Fibroblast of lung (primary cell): ENCODE data around the gene IL18R1. TPM values are rescaled to one million over a fixed set of nuclear protein-coding genes. Genes with fewer than 3 reads are reported as not detected.

Experiments used
- DNase-seq, 2 donors: peaks; one replicate each; pipeline versions ENCODE4 v3.0.0 to v3.0.0-alpha.2; 2010; ENCODE audit warnings: low read depth in 2 of 2
- H2AFZ ChIP-seq: 2 replicates; pipeline ENCODE4 v1.5.1; 2012; ENCODE audit warnings: low read length, control low read depth, inconsistent platforms
- H3K27ac ChIP-seq: 2 replicates; pipeline ENCODE4 v1.5.1; 2011; ENCODE audit warnings: low read length, control low read depth; ENCODE audit not compliant: insufficient read depth
- H3K27me3 ChIP-seq: 2 replicates; pipeline ENCODE4 v1.5.1; 2011; ENCODE audit warnings: mild to moderate bottlenecking, low read length; ENCODE audit not compliant: control insufficient read depth, insufficient read depth
- H3K36me3 ChIP-seq: 2 replicates; pipeline ENCODE4 v1.5.1; 2011; ENCODE audit warnings: low read length; ENCODE audit not compliant: control insufficient read depth, insufficient read depth
- H3K4me1 ChIP-seq: 2 replicates; pipeline ENCODE4 v1.5.1; 2011; ENCODE audit warnings: low read length; ENCODE audit not compliant: control insufficient read depth, insufficient read depth; ENCODE audit errors: extremely low read depth
- H3K4me2 ChIP-seq: 2 replicates; pipeline ENCODE4 v1.5.1; 2011; ENCODE audit warnings: low read length, control low read depth; ENCODE audit not compliant: insufficient read depth; ENCODE audit errors: extremely low read depth
- H3K4me3 ChIP-seq, 4 experiments: fragments of 200-600 bp in 1 of 4; sonication (generic) in 1 of 4; replicated peaks in 1 of 4; 2 replicates each; pipeline ENCODE4 v1.5.1; 2011 to 2016; ENCODE audit warnings: low read length in 4 of 4, low read depth in 3 of 4, mild to moderate bottlenecking in 3 of 4, control low read depth in 2 of 4, inconsistent platforms in 1 of 4, mixed read lengths in 1 of 4; ENCODE audit not compliant: insufficient read depth in 1 of 4; ENCODE audit errors: control extremely low read depth in 1 of 4
- H3K79me2 ChIP-seq: 2 replicates; pipeline ENCODE4 v1.5.1; 2012; ENCODE audit warnings: mild to moderate bottlenecking, low read length, inconsistent platforms; ENCODE audit not compliant: control insufficient read depth, insufficient read depth
- H3K9ac ChIP-seq: 2 replicates; pipeline ENCODE4 v1.5.1; 2011; ENCODE audit warnings: mild to moderate bottlenecking, low read length, control low read depth; ENCODE audit not compliant: insufficient read depth
- H3K9me3 ChIP-seq: 2 replicates; pipeline ENCODE4 v1.5.1; 2012; ENCODE audit warnings: low read depth, low read length; ENCODE audit not compliant: control insufficient read depth, insufficient read depth
- H4K20me1 ChIP-seq: 2 replicates; pipeline ENCODE4 v1.5.1; 2011; ENCODE audit warnings: low read length; ENCODE audit not compliant: control insufficient read depth, insufficient read depth; ENCODE audit errors: extremely low read depth
- CTCF ChIP-seq, 2 donors: IDR thresholded peaks in 1 of 2; conservative IDR thresholded peaks in 1 of 2; 1 replicate in 1 of 2; 2 replicates in 1 of 2; pipeline ENCODE4 v1.5.1; 2011 to 2012; ENCODE audit warnings: low read length in 2 of 2, control low read depth in 1 of 2, inconsistent platforms in 1 of 2, low read depth in 1 of 2, mild to moderate bottlenecking in 1 of 2
- EZH2 ChIP-seq: IDR thresholded peaks from 2 replicates; pipeline ENCODE4 v1.5.1; 2012; ENCODE audit warnings: low read length, control low read depth, mild to moderate bottlenecking; ENCODE audit errors: missing control alignments
- polyA plus RNA-seq, 2 donors: library from polyadenylated mRNA; depleted of rRNA in 1 of 2; stranded (reverse) in 1 of 2; unstranded in 1 of 2; fragments of >200 nt; gene quantifications; 2 replicates each; pipeline ENCODE4 v1.2.1, GENCODE V29; 2011 to 2012; ENCODE audit warnings: missing spikeins in 1 of 2
- total RNA-seq: library from RNA; depleted of rRNA; stranded (reverse); fragments of >200 nt; gene quantifications from 2 replicates; pipeline ENCODE4 v1.2.1, GENCODE V29; 2014

IL18R1 gene
- total and polyA plus RNA-seq, 2 donors (not counting 1 experiment from before 2014, with no cell fraction given): 0.10 to 0.50 TPM

GRCh38 chr2:102368461-102369109 is 13.0 kb downstream of the IL18R1 start:
- H3K4me1 ChIP-seq: no peaks in the 10 kb centered on the region
- no peak for DNase-seq
- no peak overlapping the region for H3K4me3 ChIP-seq
- no peak overlapping the region for H2AFZ ChIP-seq
- no peaks in the 10 kb centered on the region for H4K20me1 ChIP-seq
- TF ChIP-seq CTCF (conservative IDR thresholded peaks at IDR 0.05 in 1 of 2, IDR thresholded peaks at IDR 0.05 in 1 of 2; ENCODE audit: low read depth in 1 of 2, low read length in 2 of 2) (no peak), EZH2 (no peak)
- H3K79me2 ChIP-seq: no peaks in the 10 kb centered on the region
- H3K9ac ChIP-seq: no peak overlapping the region
- no peaks in the 10 kb centered on the region for H3K9me3 ChIP-seq
- no peaks in the 10 kb centered on the region for H3K36me3 ChIP-seq
- no peak overlapping the region for H3K27ac ChIP-seq
- peaks cover 4% of the 10 kb centered on the region for H3K27me3 ChIP-seq
- H3K4me2 ChIP-seq: no peak overlapping the region

DNA sequence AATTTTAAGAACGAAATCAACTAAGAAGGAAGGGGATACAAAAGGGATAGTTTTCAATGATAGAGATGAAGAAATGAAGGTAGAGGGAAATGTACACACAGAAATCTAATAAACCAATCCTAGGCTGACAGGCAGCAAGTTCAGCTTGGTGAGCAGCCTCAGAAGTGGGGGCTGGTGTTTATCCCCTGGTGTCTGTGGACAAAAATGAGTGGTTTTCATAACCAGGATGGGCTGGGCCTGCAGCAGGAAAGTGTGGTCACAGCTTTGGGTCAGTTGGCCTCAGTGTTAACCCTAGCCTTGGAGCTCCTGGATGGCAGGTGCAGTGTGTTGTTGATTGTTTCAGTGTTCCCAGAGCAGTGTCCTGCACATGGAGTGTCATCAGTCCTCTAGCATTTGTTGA is 14.3 kb downstream of the IL18R1 start:
- Histone ChIP-seq H3K27me3 (peaks cover 4% of the 10 kb centered on the region), H3K9ac (no peak overlapping the region), H3K27ac (no peak overlapping the region), H3K4me2 (no peak overlapping the region), H3K36me3 (no peaks in the 10 kb centered on the region), H3K4me1 (no peaks in the 10 kb centered on the region), H2AFZ (no peak overlapping the region), H3K79me2 (no peaks in the 10 kb centered on the region), H4K20me1 (no peaks in the 10 kb centered on the region), H3K9me3 (no peaks in the 10 kb centered on the region), H3K4me3 (no peak overlapping the region)
- DNase-seq: no peak
- TF ChIP-seq CTCF (conservative IDR thresholded peaks at IDR 0.05 in 1 of 2, IDR thresholded peaks at IDR 0.05 in 1 of 2; ENCODE audit: low read depth in 1 of 2, low read length in 2 of 2) (no peak), EZH2 (no peak)

DNA sequence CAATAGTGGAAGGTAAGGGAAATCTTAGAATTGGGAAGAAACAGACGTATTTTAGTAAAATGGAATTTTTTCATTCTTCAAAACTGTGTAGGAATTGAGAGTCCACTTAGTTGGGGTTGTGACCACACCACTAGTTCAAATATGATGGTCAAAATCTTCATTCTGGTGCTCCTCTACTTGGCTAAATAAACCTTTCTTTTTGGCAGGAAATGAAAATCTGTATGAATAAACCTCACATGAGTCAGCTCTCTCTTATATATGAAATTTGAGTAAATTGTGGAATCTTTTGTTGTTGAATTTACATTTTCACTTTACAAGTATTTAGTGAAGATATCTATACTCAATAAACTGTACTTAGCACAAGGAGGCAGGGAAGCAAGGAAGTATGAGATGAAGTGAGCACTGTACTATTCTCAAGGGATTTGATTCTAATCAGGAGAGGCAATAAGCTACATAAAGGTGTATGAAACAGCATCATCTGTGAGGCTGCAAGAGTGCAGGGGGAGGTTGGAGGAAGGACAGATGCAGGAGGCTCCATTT is 20.5 kb downstream of the IL18R1 start:
- Histone ChIP-seq H3K9me3 (no peaks in the 10 kb centered on the region), H3K36me3 (no peaks in the 10 kb centered on the region), H3K9ac (no peak overlapping the region), H4K20me1 (no peaks in the 10 kb centered on the region), H2AFZ (no peak overlapping the region), H3K27ac (no peak overlapping the region), H3K79me2 (no peaks in the 10 kb centered on the region), H3K4me2 (no peak overlapping the region), H3K27me3 (no peaks in the 10 kb centered on the region), H3K4me3 (no peak overlapping the region), H3K4me1 (no peaks in the 10 kb centered on the region)
- DNase-seq: peak; percentile 6 to 43
- TF ChIP-seq CTCF (conservative IDR thresholded peaks at IDR 0.05 in 1 of 2, IDR thresholded peaks at IDR 0.05 in 1 of 2; ENCODE audit: low read depth in 1 of 2, low read length in 2 of 2): no peak
- no peak for TF ChIP-seq EZH2
